Right lobe of liver (tissue), 4 donors: ENCODE measurements around the gene HIBADH.

Source experiments
- CTCF ChIP-seq, 4 donors: fragments of 200-600 bp in 3 of 4; fragments of 450-650 bp in 1 of 4; IDR thresholded peaks; one replicate each; pipeline versions ENCODE4 v1.5.1 to v1.8.0; 2016 to 2022; ENCODE audit warnings: antibody characterized with exemption in 4 of 4, mild to moderate bottlenecking in 2 of 4
- POLR2A ChIP-seq: fragments of 450-650 bp; IDR thresholded peaks from one replicate; pipeline ENCODE4 v1.6.1; 2017; ENCODE audit warnings: antibody characterized with exemption, mild to moderate bottlenecking
- donor health status: DM: no; HTN: no; CAD: no.
- donor health status: DM: no; HTN: no; CAD: no.
- donor health status: DM: no; HTN: yes; CAD: no.

DNA sequence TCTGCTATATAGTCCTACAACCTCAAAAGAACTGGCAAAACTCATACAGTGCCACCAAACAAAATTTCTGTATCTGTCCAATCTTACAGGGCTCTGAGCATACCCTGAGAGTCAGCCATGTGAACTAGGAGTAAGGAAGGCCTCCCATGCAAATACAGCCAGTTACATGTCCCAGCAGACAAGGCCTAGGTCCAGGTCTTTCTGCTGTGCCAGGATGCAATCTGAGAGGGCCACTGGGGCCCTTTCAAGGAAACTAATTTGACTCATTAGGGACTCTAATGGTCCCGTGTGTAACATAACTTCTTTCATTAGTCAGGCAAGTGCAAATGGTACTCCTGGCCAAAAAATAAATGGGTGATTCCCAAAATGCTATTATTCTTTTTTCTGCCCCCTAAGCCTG lies 17.9 kb upstream of the HIBADH start:
- no peak for TF ChIP-seq CTCF (IDR thresholded peaks at IDR 0.05)
- no peak for TF ChIP-seq POLR2A
